SU-DHL-6 (cell line): Measurements from ENCODE around the gene ORM2.

Experiments used
- H2AFZ ChIP-seq: fragments of 200-600 bp; sonication (generic); 2 replicates; pipeline ENCODE4 v1.6.1; 2014; ENCODE audit warnings: low read depth, mild to moderate bottlenecking, moderate library complexity, mixed read lengths, antibody characterized with exemption, low read length; ENCODE audit not compliant: severe bottlenecking
- H3F3A ChIP-seq: fragments of 200-600 bp; shearing (Covaris generic); 2 replicates; pipeline ENCODE4 v1.6.0; 2016; ENCODE audit warnings: antibody characterized with exemption, mild to moderate bottlenecking; ENCODE audit not compliant: insufficient read depth
- H3K27ac ChIP-seq: fragments of 200-600 bp; sonication (generic); 2 replicates; pipeline ENCODE4 v1.5.1; 2016; ENCODE audit warnings: low read depth, mild to moderate bottlenecking, low read length, moderate library complexity, mixed read lengths
- H3K27me3 ChIP-seq: fragments of 200-600 bp; sonication (generic), shearing (Covaris generic); 2 replicates; pipeline ENCODE4 v1.6.0; 2014; ENCODE audit warnings: mild to moderate bottlenecking, low read length
- H3K36me3 ChIP-seq: fragments of 200-600 bp; sonication (generic); 2 replicates; pipeline ENCODE4 v1.6.1; 2014; ENCODE audit warnings: mild to moderate bottlenecking, low read length, mixed read lengths
- H3K4me2 ChIP-seq: fragments of 300-600, 200-600 bp; shearing (Covaris generic), sonication (generic); 2 replicates; pipeline ENCODE4 v1.6.0; 2014; ENCODE audit warnings: low read length, low read depth, mild to moderate bottlenecking; ENCODE audit not compliant: poor library complexity, severe bottlenecking
- H3K4me3 ChIP-seq: fragments of 200-600 bp; sonication (generic); 2 replicates; pipeline ENCODE4 v1.5.1; 2014; ENCODE audit warnings: antibody characterized with exemption, low read length, mild to moderate bottlenecking, mixed read lengths; ENCODE audit not compliant: insufficient read depth, poor library complexity, severe bottlenecking
- H3K79me2 ChIP-seq: fragments of 200-600 bp; sonication (generic); 2 replicates; pipeline ENCODE4 v1.6.1; 2014; ENCODE audit warnings: mild to moderate bottlenecking, low read length, moderate library complexity; ENCODE audit not compliant: insufficient read depth
- H3K9ac ChIP-seq: fragments of 200-600 bp; sonication (generic); 2 replicates; pipeline ENCODE4 v1.7.0; 2014; ENCODE audit warnings: mild to moderate bottlenecking, low read length
- H3K9me2 ChIP-seq: fragments of 200-600 bp; sonication (generic); replicated peaks from 2 replicates; pipeline ENCODE4 v1.6.1; 2014; ENCODE audit warnings: low read length; ENCODE audit not compliant: insufficient read depth
- H3K9me3 ChIP-seq: fragments of 200-600 bp; sonication (generic); 2 replicates; pipeline ENCODE4 v1.6.1; 2014; ENCODE audit warnings: low read length, mixed read lengths; ENCODE audit not compliant: insufficient read depth
- H4K20me1 ChIP-seq: fragments of 200-600 bp; sonication (generic); 2 replicates; pipeline ENCODE4 v1.6.1; 2014; ENCODE audit warnings: low read depth, mild to moderate bottlenecking, antibody characterized with exemption, low read length, moderate library complexity, mixed read lengths
- CTCF ChIP-seq: fragments of 200-600 bp; sonication (generic); IDR thresholded peaks from one replicate; pipeline ENCODE4 v1.5.1; 2017; ENCODE audit warnings: antibody characterized with exemption, mild to moderate bottlenecking, low read length, moderate library complexity; ENCODE audit not compliant: insufficient read depth, poor library complexity, severe bottlenecking
- EZH2phosphoT487 ChIP-seq: fragments of 200-600 bp; sonication (generic), shearing (Covaris generic); conservative IDR thresholded peaks from 2 replicates; pipeline ENCODE4 v1.6.1; 2018; ENCODE audit warnings: mild to moderate bottlenecking, antibody characterized with exemption, low read length, moderate library complexity, mixed read lengths

The ORM2 gene

DNA sequence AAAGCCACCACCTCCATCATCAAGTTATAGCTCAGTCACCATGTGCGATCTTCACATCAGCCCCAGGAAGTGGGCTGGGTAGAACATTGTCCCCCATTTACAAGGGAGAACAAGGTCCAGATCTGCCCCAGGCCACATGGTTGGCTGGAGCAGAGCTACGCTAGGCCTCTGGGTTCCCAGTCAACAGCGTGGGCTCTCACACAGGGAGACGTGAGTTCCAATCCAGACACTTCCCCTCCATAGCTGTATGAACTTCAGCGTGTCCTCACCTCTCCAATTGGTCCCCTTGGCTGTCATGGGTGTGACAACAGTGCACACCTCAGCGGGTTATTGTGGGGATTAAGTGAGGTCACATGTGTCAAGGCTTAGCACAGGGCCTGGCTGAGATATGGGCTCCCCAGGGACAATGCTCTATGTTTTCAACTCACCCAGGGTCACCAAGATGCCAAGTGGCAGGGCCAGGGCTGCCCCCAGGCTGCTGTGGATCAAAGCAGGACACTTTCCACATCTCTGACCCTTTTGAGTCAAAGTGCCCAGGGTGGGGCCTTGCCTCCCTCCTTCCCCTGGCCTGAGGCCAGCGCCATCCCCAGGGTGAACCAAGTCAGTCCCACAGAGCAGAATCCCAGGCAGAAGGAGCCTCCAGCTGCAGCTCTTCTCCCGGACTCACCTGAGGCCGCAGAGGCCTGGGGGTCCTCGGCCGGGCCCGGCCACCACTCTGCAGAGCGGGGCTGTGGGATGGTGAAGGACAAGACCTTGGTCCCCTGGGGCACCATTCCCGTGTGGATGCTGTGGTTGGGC, 38.3 kb downstream of the ORM2 start:
- peaks cover 11% of the 10 kb centered on the region; the same call in 1 of the 2 replicates for H3K79me2 ChIP-seq
- peak overlapping the region; percentile 75 for H3K4me2 ChIP-seq
- H3K27me3 ChIP-seq, result no peaks in the 10 kb centered on the region
- no peaks in the 10 kb centered on the region for H3K9me3 ChIP-seq
- H3K9ac ChIP-seq, result peak overlapping the region; percentile 54
- peak overlapping the region; percentile 98 for H3K27ac ChIP-seq
- H3K36me3 ChIP-seq, result peaks cover 10% of the 10 kb centered on the region
- TF ChIP-seq EZH2phosphoT487, result no peak
- peaks cover 40% of the 10 kb centered on the region for H3F3A ChIP-seq
- H4K20me1 ChIP-seq, result no peaks in the 10 kb centered on the region
- no peaks in the 10 kb centered on the region for H3K9me2 ChIP-seq
- no peak overlapping the region for H2AFZ ChIP-seq
- H3K4me3 ChIP-seq, result no peak overlapping the region

GRCh38 chr9:114369216-114370130, 39.8 kb downstream of the ORM2 start:
- Histone ChIP-seq H3K9ac (no peak overlapping the region), H3F3A (peaks cover 53% of the 10 kb centered on the region), H3K4me2 (no peak overlapping the region), H3K27ac (peak overlapping the region; percentile 98), H3K4me3 (no peak overlapping the region), H3K36me3 (peaks cover 10% of the 10 kb centered on the region), H3K27me3 (no peaks in the 10 kb centered on the region), H4K20me1 (no peaks in the 10 kb centered on the region), H3K9me2 (no peaks in the 10 kb centered on the region), H3K9me3 (no peaks in the 10 kb centered on the region), H3K79me2 (peaks cover 11% of the 10 kb centered on the region; the same call in 1 of the 2 replicates), H2AFZ (no peak overlapping the region)
- TF ChIP-seq CTCF, result no peak
- TF ChIP-seq EZH2phosphoT487, result no peak

- Histone ChIP-seq H3K27me3 (no peaks in the 10 kb centered on the region), H3K4me3 (no peak overlapping the region), H2AFZ (no peak overlapping the region), H3K36me3 (peaks cover 4% of the 10 kb centered on the region), H3F3A (peaks cover 59% of the 10 kb centered on the region), H3K27ac (peak overlapping the region; percentile 92), H4K20me1 (no peaks in the 10 kb centered on the region), H3K79me2 (peaks cover 11% of the 10 kb centered on the region; the same call in 1 of the 2 replicates), H3K4me2 (no peak overlapping the region), H3K9me3 (no peaks in the 10 kb centered on the region), H3K9me2 (no peaks in the 10 kb centered on the region), H3K9ac (no peak overlapping the region)
- TF ChIP-seq CTCF, result no peak
- no peak for TF ChIP-seq EZH2phosphoT487
Measured at GRCh38 chr9:114370251-114370967, 40.7 kb downstream of the ORM2 start.
